ENCODE data around the gene ANAPC1. TPM values are rescaled to one million over a fixed set of nuclear protein-coding genes. Genes with fewer than 3 reads are reported as not detected.
"Not testable (repeated sequence)": the region's sequence is repeated elsewhere in the genome, so short reads cannot be mapped to it uniquely, and the experiment has no call there.

The ANAPC1 gene
- total and polyA plus RNA-seq, 9 of the 15 experiments (the other 6 are each of a cell fraction or from before 2014, with no cell fraction given), result 14.0 to 126 (median 78.2) TPM

DNA sequence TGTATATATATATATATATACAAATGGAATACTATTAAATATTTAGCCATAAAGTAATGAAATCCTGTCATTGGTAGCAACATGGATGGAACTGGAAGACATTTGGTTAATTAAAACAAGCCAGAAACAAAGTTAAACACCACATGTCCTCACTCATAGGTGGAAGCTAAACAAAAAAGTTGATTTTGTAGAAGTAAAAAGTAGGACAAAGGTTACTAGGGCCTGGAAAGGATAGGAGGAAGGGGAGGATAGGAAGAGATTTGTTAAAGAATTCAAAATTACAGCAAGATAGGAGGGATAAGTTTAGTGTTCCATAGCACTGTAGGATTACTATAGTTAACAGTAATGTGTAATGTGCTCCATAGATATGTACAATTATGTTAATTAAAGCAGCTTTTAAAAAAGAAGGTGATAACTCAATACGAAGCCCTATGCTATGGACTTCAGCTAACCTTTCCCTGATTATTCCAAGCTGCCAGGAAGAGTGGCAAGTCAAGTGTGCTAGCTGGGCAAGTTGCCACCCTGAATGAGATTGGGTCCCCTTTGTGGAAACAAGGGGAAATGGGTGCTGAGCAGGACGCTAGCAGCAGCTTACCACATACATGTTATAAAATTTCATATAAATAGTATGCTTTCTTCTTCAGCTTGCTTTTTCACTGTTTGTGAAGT is 26.8 kb upstream of the ANAPC1 start:
- 20% methylated on average over 2 of the region's 2 CpGs for WGBS (ENCODE audit: insufficient coverage, low coverage, missing lambda C conversion rate)
- ChIA-PET CTCF (ENCODE audit: low intra/inter-chr PET ratio) (no interaction called here), POLR2A (interaction anchor here (0.6 to 1.1 kb wide), 3 partner anchors 9 to 225 kb away, joined by 3 to 4 read pairs (median 4); partner anchors contain the start of gene MERTK)
- no peak for DNase-seq (ENCODE audit: extremely low read depth in 1 of 4, low spot score in 3 of 4)
- Histone ChIP-seq H3K4me2 (ENCODE audit: insufficient read depth, low read length) (no peak overlapping the region), H4K20me1 (replicated peaks; ENCODE audit: control insufficient read depth, insufficient read depth, low read length) (no peaks in the 10 kb centered on the region), H3K79me2 (ENCODE audit: control insufficient read depth, insufficient read depth, low read length) (no peaks in the 10 kb centered on the region), H3K9me1 (ENCODE audit: control insufficient read depth, insufficient read depth, low read length) (no peaks in the 10 kb centered on the region), H3K4me1 (replicated peaks in 1 of 2; ENCODE audit: control insufficient read depth in 2 of 2, insufficient read depth in 2 of 2, low read length in 2 of 2) (peaks cover 0 to 11% of the 10 kb centered on the region in 2 experiments; a peak in 2 of 5 replicates), H3K27ac (ENCODE audit: extremely low read depth, low read depth, low read length) (no peak overlapping the region), H3K9ac (ENCODE audit: insufficient read depth in 1 of 2, low read depth in 2 of 2, low read length in 2 of 2) (no peak overlapping the region), H2AFZ (ENCODE audit: low read depth, low read length) (no peak overlapping the region), H3K27me3 (ENCODE audit: control insufficient read depth in 2 of 2, insufficient read depth in 2 of 2, low read length in 2 of 2) (no peaks in the 10 kb centered on the region), H3K4me3 (no peak overlapping the region), H3K9me3 (replicated peaks; ENCODE audit: control insufficient read depth, insufficient read depth, low read depth, low read length) (no peaks in the 10 kb centered on the region), H3K36me3 (ENCODE audit: control insufficient read depth, insufficient read depth, low read length) (no peaks in the 10 kb centered on the region)
- intact Hi-C loops (cut with micrococcal nuclease) (no loop called here), in situ Hi-C loops (cut with MboI) (no loop called here)
- no peak for FAIRE-seq
- no peak for ATAC-seq
- TF ChIP-seq ZNF507 (tag; conservative IDR thresholded peaks at IDR 0.05), result no peak
- TF ChIP-seq NCOA6 (IDR thresholded peaks at IDR 0.05), result no peak
- no peak for TF ChIP-seq NELFE (IDR thresholded peaks at IDR 0.05; ENCODE audit: insufficient read depth, insufficient read length)
- no peak for TF ChIP-seq YBX1 (IDR thresholded peaks at IDR 0.05)
- TF ChIP-seq, protein P1, sequence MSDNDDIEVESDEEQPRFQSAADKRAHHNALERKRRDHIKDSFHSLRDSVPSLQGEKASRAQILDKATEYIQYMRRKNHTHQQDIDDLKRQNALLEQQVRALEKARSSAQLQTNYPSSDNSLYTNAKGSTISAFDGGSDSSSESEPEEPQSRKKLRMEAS (CRISPR knock-in tag; IDR thresholded peaks at IDR 0.05), result no peak
- TF ChIP-seq ETV6 (IDR thresholded peaks at IDR 0.05; ENCODE audit: borderline replicate concordance in 1 of 2, low read depth in 2 of 2, low read length in 1 of 2), result no peak
- no peak for TF ChIP-seq ETV6 (CRISPR knock-in tag; IDR thresholded peaks at IDR 0.05; ENCODE audit: borderline replicate concordance)
- TF ChIP-seq ARNT (IDR thresholded peaks at IDR 0.05), result no peak
- no TSS peak for BruUV-seq (replicated peaks)

DNA sequence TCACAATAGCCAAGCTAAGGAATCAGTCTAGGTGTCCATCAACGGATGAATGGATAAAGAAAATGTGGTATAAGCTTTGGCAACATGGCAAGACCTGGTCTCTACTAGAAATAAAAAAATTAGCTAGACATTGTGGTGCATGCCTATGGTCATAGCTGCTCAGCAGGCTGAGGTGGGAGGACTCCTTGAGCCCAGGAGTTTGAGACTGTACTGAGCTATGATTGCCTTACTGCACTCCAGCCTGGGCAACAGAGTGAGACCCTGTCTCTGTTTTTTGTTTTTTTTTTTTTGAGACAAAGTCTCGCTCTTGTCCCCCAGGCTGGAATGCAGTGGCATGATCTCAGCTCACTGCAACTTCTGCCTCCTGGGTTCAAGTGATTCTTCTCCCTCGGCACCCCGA is 26.0 kb upstream of the ANAPC1 start:
- WGBS (ENCODE audit: insufficient coverage, low coverage, missing lambda C conversion rate), result 38% methylated on average over 4 of the region's 4 CpGs
- BruUV-seq (replicated peaks); H3K9me1 ChIP-seq (ENCODE audit: control insufficient read depth, insufficient read depth, low read length); H3K4me3 ChIP-seq; H3K4me2 ChIP-seq (ENCODE audit: insufficient read depth, low read length); DNase-seq (ENCODE audit: extremely low read depth in 1 of 4, low spot score in 3 of 4); ATAC-seq; H3K27ac ChIP-seq (ENCODE audit: extremely low read depth, low read depth, low read length); H3K27me3 ChIP-seq (ENCODE audit: control insufficient read depth in 2 of 2, insufficient read depth in 2 of 2, low read length in 2 of 2); H3K79me2 ChIP-seq (ENCODE audit: control insufficient read depth, insufficient read depth, low read length); H3K36me3 ChIP-seq (ENCODE audit: control insufficient read depth, insufficient read depth, low read length); FAIRE-seq; intact Hi-C loops (cut with micrococcal nuclease); H2AFZ ChIP-seq (ENCODE audit: low read depth, low read length); CTCF ChIA-PET (ENCODE audit: low intra/inter-chr PET ratio); H3K9me3 ChIP-seq (replicated peaks; ENCODE audit: control insufficient read depth, insufficient read depth, low read depth, low read length); H3K9ac ChIP-seq (ENCODE audit: insufficient read depth in 1 of 2, low read depth in 2 of 2, low read length in 2 of 2); H4K20me1 ChIP-seq (replicated peaks; ENCODE audit: control insufficient read depth, insufficient read depth, low read length): not testable (repeated sequence)
- in situ Hi-C loops (cut with MboI), result loop anchor here (5.0 to 10.0 kb wide), 2 partner anchors 122 to 675 kb away; partner anchors contain the start of gene CHCHD5
- POLR2A ChIA-PET, result interaction anchor here (0.8 to 1.1 kb wide), 2 partner anchors 9 to 11 kb away, joined by 3 read pairs; partner anchors contain the start of gene MERTK
- H3K4me1 ChIP-seq (replicated peaks in 1 of 2; ENCODE audit: control insufficient read depth in 2 of 2, insufficient read depth in 2 of 2, low read length in 2 of 2), result peaks cover 6 to 15% of the 10 kb centered on the region in 2 experiments; a peak in 3 of 5 replicates

Measured in K562 (cell line).